ENCODE data around the gene POLR3B. TPM values are rescaled to one million over a fixed set of nuclear protein-coding genes. Genes with fewer than 3 reads are reported as not detected.
"Not testable (repeated sequence)": the region's sequence is repeated elsewhere in the genome, so short reads cannot be mapped to it uniquely, and the experiment has no call there.

Gene POLR3B
- total RNA-seq, 2 experiments from 2014 or later, result 2.5 to 2.6 TPM

GRCh38 chr12:106309671-106310505 lies 47.7 kb upstream of the POLR3B start:
- peak overlapping the region; percentile 5 for H3K27ac Mint-ChIP-seq
- H3K27me3 ChIP-seq (ENCODE audit: control insufficient read depth in 1 of 2, insufficient read depth in 2 of 2, low read length in 2 of 2), result no peaks in the 10 kb centered on the region
- no peak for TF ChIP-seq CTCF (IDR thresholded peaks at IDR 0.05)
- H3K27me3 Mint-ChIP-seq, result no peaks in the 10 kb centered on the region
- peaks cover 68% of the 10 kb centered on the region for H3K4me1 Mint-ChIP-seq (ENCODE audit: low read depth)
- CTCF ChIA-PET, result interaction anchor here (1.3 to 2.0 kb wide), 3 partner anchors 83 to 86 kb away, joined by 3 to 10 read pairs (median 6); no protein-coding TSS in a partner anchor
- no peaks in the 10 kb centered on the region for H3K9me3 Mint-ChIP-seq
- H3K4me1 ChIP-seq (ENCODE audit: insufficient read depth, low read length), result peaks cover 26% of the 10 kb centered on the region
- DNase-seq (no peak), ATAC-seq (ENCODE audit: poor library complexity) (no peak)
- peaks cover 82% of the 10 kb centered on the region for H3K36me3 Mint-ChIP-seq (ENCODE audit: low read depth)
- peaks cover 34% of the 10 kb centered on the region for H3K36me3 ChIP-seq (ENCODE audit: insufficient read depth, low read length)
- H3K27ac ChIP-seq (ENCODE audit: low read depth in 1 of 2, low read length in 2 of 2), result no peak overlapping the region
- no peaks in the 10 kb centered on the region for H3K9me3 ChIP-seq (ENCODE audit: control insufficient read depth in 1 of 2, insufficient read depth in 1 of 2, low read length in 2 of 2)
- intact Hi-C loops (cut with DNase I, micrococcal nuclease), result loop anchor here in 1 of 2 experiments (5.0 to 10.0 kb wide), 2 partner anchors 42 to 1325 kb away; partner anchors contain the start of gene NOPCHAP1
- H3K4me3 Mint-ChIP-seq, result peak overlapping the region; percentile 30
- no peak overlapping the region for H3K4me3 ChIP-seq (ENCODE audit: low read length)
- POLR2A ChIA-PET, result interaction anchor here (1.2 to 1.4 kb wide), 2 partner anchors 8 to 86 kb away, joined by 3 to 5 read pairs; no protein-coding TSS in a partner anchor

GRCh38 chr12:106310687-106311086 lies 46.9 kb upstream of the POLR3B start:
- Mint-ChIP-seq H3K4me3 (no peak overlapping the region), H3K27ac (peak overlapping the region; percentile 5)

GRCh38 chr12:106311139-106311538 lies 46.4 kb upstream of the POLR3B start:
- peaks cover 67% of the 10 kb centered on the region for H3K4me1 Mint-ChIP-seq (ENCODE audit: low read depth)
- Histone ChIP-seq H3K9me3 (ENCODE audit: control insufficient read depth in 1 of 2, insufficient read depth in 1 of 2, low read length in 2 of 2) (no peaks in the 10 kb centered on the region), H3K4me3 (ENCODE audit: low read length) (no peak overlapping the region), H3K27me3 (ENCODE audit: control insufficient read depth in 1 of 2, insufficient read depth in 2 of 2, low read length in 2 of 2) (no peaks in the 10 kb centered on the region), H3K36me3 (ENCODE audit: insufficient read depth, low read length) (peaks cover 39% of the 10 kb centered on the region), H3K27ac (ENCODE audit: low read depth in 1 of 2, low read length in 2 of 2) (no peak overlapping the region), H3K4me1 (ENCODE audit: insufficient read depth, low read length) (peaks cover 17% of the 10 kb centered on the region)
- CTCF ChIA-PET, result interaction anchor here (2.0 kb wide), 1 partner anchor 84 kb away, joined by 10 read pairs; no protein-coding TSS in a partner anchor
- peak overlapping the region; percentile 0 for H3K4me3 Mint-ChIP-seq
- no peaks in the 10 kb centered on the region for H3K9me3 Mint-ChIP-seq
- ATAC-seq (ENCODE audit: poor library complexity) (no peak), DNase-seq (no peak)
- no peaks in the 10 kb centered on the region for H3K27me3 Mint-ChIP-seq
- peaks cover 84% of the 10 kb centered on the region for H3K36me3 Mint-ChIP-seq (ENCODE audit: low read depth)
- TF ChIP-seq CTCF (IDR thresholded peaks at IDR 0.05), result no peak
- H3K27ac Mint-ChIP-seq, result peak overlapping the region; percentile 5
- intact Hi-C loops (cut with DNase I, micrococcal nuclease), result no loop called here
- POLR2A ChIA-PET, result interaction anchor here (0.8 to 1.4 kb wide), 2 partner anchors 8 to 87 kb away, joined by 3 read pairs; no protein-coding TSS in a partner anchor

More at GRCh38 chr12:106310687-106311086, 46.9 kb upstream of the POLR3B start:
- Histone ChIP-seq H3K27ac (ENCODE audit: low read depth in 1 of 2, low read length in 2 of 2) (no peak overlapping the region), H3K36me3 (ENCODE audit: insufficient read depth, low read length) (peaks cover 37% of the 10 kb centered on the region), H3K27me3 (ENCODE audit: control insufficient read depth in 1 of 2, insufficient read depth in 2 of 2, low read length in 2 of 2) (no peaks in the 10 kb centered on the region), H3K4me3 (ENCODE audit: low read length) (no peak overlapping the region), H3K9me3 (ENCODE audit: control insufficient read depth in 1 of 2, insufficient read depth in 1 of 2, low read length in 2 of 2) (no peaks in the 10 kb centered on the region), H3K4me1 (ENCODE audit: insufficient read depth, low read length) (peaks cover 19% of the 10 kb centered on the region)
- Mint-ChIP-seq H3K27me3 (no peaks in the 10 kb centered on the region), H3K36me3 (ENCODE audit: low read depth) (peaks cover 84% of the 10 kb centered on the region), H3K4me1 (ENCODE audit: low read depth) (peaks cover 67% of the 10 kb centered on the region), H3K9me3 (no peaks in the 10 kb centered on the region)
- POLR2A ChIA-PET, result interaction anchor here (1.4 kb wide), 1 partner anchor 87 kb away, joined by 3 read pairs; no protein-coding TSS in a partner anchor
- DNase-seq, result no peak
- TF ChIP-seq CTCF (IDR thresholded peaks at IDR 0.05), result no peak
- no peak for ATAC-seq (ENCODE audit: poor library complexity)
- CTCF ChIA-PET, result interaction anchor here (1.5 to 2.0 kb wide), 2 partner anchors 84 to 87 kb away, joined by 6 to 10 read pairs; no protein-coding TSS in a partner anchor
- intact Hi-C loops (cut with DNase I, micrococcal nuclease), result no loop called here

- peaks cover 48% of the 10 kb centered on the region for H3K4me1 Mint-ChIP-seq (ENCODE audit: low read depth)
- H3K9me3 Mint-ChIP-seq; H3K27ac Mint-ChIP-seq; ATAC-seq (ENCODE audit: poor library complexity); H3K9me3 ChIP-seq (ENCODE audit: control insufficient read depth in 1 of 2, insufficient read depth in 1 of 2, low read length in 2 of 2); H3K27me3 ChIP-seq (ENCODE audit: control insufficient read depth in 1 of 2, insufficient read depth in 2 of 2, low read length in 2 of 2); H3K4me3 Mint-ChIP-seq; H3K27ac ChIP-seq (ENCODE audit: low read depth in 1 of 2, low read length in 2 of 2); DNase-seq; CTCF ChIA-PET; H3K4me3 ChIP-seq (ENCODE audit: low read length); H3K27me3 Mint-ChIP-seq; intact Hi-C loops (cut with DNase I, micrococcal nuclease): not testable (repeated sequence)
- H3K36me3 Mint-ChIP-seq (ENCODE audit: low read depth), result peaks cover 90% of the 10 kb centered on the region
- Histone ChIP-seq H3K36me3 (ENCODE audit: insufficient read depth, low read length) (peaks cover 59% of the 10 kb centered on the region), H3K4me1 (ENCODE audit: insufficient read depth, low read length) (peaks cover 14% of the 10 kb centered on the region)
- POLR2A ChIA-PET, result interaction anchor here (1.0 to 1.4 kb wide), 2 partner anchors 10 to 12 kb away, joined by 3 to 4 read pairs; no protein-coding TSS in a partner anchor
Measured at GRCh38 chr12:106313413-106313812, 44.1 kb upstream of the POLR3B start.
